GM21576 (cell line): ENCODE data around the gene MRPS15.

ENCODE experiments used
- ATAC-seq: cut with Tn5 transposase; IDR thresholded peaks from one replicate; pipeline ENCODE4 v1.9.1; 2021; ENCODE audit warnings: mild to moderate bottlenecking, moderate library complexity; ENCODE audit not compliant: unreplicated experiment

MRPS15 gene

GRCh38 chr1:36421649-36422048 lies 42.5 kb downstream of the MRPS15 start:
- no peak for ATAC-seq

- ATAC-seq: no peak
Observed at GRCh38 chr1:36420836-36421317, 43.3 kb downstream of the MRPS15 start.

- ATAC-seq: no peak
Observed at GRCh38 chr1:36420409-36420808, 43.8 kb downstream of the MRPS15 start.

- no peak for ATAC-seq
Observed at GRCh38 chr1:36419569-36419968, 44.6 kb downstream of the MRPS15 start.

- ATAC-seq: no peak
Observed at GRCh38 chr1:36419140-36419539, 45.0 kb downstream of the MRPS15 start.

GRCh38 chr1:36417931-36418330 lies 46.3 kb downstream of the MRPS15 start:
- ATAC-seq: no peak

GRCh38 chr1:36415661-36416326 lies 48.4 kb downstream of the MRPS15 start:
- ATAC-seq: no peak

GRCh38 chr1:36414384-36414783 lies 49.8 kb downstream of the MRPS15 start:
- no peak for ATAC-seq

GRCh38 chr1:36411674-36412648 lies 52.2 kb downstream of the MRPS15 start:
- no peak for ATAC-seq

GRCh38 chr1:36408479-36408878 lies 55.7 kb downstream of the MRPS15 start:
- ATAC-seq: no peak

- ATAC-seq: no peak
Observed at GRCh38 chr1:36406440-36406839, 57.7 kb downstream of the MRPS15 start.
